Measurements from ENCODE around the gene SNCA. TPM values are rescaled to one million over a fixed set of nuclear protein-coding genes. Genes with fewer than 3 reads are reported as not detected.

The SNCA gene
- total and polyA plus RNA-seq, 2 donors from 2014 or later, result 8.4 to 17.1 TPM

DNA sequence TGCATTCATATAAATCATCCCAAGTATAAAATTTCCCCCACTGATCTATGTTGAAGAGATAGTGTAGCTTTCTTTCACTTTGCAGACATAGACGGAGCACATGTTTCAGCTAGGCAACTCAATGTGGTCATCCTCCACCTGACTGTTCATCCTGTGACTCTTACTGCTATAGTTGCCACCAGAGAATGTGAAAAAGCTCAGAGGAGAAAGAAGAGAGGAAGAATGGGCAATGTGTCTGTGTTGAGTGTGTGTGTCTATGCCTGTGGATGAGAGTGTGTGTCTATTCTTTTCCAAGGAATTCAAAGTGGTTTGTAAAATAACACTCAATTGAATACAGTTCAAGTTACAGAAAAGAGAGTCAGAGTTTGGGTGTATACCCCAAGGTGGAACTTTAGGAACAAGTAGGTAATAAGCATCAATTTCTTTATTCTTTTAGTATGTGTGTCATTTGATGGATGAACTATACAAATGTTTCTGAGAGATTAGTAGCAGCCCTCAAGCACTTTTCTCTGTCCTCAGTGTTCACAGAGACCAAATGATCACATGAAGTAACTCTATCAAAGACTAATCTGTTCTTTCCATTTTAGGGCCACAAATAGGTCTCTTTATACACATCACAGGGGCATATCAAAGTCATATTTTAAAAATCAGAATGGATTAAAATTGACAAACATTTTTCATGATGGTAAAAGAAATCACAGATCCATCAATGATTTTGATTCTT, 2.3 kb downstream of the SNCA start:
- Histone ChIP-seq H3K9ac (ENCODE audit: low read length in 3 of 3) (no peak overlapping the region), H3K27ac (ENCODE audit: low read depth in 2 of 2, low read length in 2 of 2) (no peak overlapping the region), H3K9me3 (ENCODE audit: control insufficient read depth in 2 of 3, insufficient read depth in 1 of 3, low read length in 3 of 3) (no peaks in the 10 kb centered on the region), H3K27me3 (ENCODE audit: control insufficient read depth, insufficient read depth, low read length) (peaks cover 2% of the 10 kb centered on the region), H3K4me1 (ENCODE audit: control insufficient read depth in 2 of 3, insufficient read depth in 2 of 3, low read depth in 1 of 3, low read length in 3 of 3) (no peaks in the 10 kb centered on the region), H3K4me3 (ENCODE audit: low read length in 3 of 3) (no peak overlapping the region), H3K36me3 (ENCODE audit: control insufficient read depth in 2 of 3, insufficient read depth in 3 of 3, low read length in 3 of 3) (no peaks in the 10 kb centered on the region)
- no peak for DNase-seq
- no peak for FAIRE-seq
- TF ChIP-seq, protein P1, sequence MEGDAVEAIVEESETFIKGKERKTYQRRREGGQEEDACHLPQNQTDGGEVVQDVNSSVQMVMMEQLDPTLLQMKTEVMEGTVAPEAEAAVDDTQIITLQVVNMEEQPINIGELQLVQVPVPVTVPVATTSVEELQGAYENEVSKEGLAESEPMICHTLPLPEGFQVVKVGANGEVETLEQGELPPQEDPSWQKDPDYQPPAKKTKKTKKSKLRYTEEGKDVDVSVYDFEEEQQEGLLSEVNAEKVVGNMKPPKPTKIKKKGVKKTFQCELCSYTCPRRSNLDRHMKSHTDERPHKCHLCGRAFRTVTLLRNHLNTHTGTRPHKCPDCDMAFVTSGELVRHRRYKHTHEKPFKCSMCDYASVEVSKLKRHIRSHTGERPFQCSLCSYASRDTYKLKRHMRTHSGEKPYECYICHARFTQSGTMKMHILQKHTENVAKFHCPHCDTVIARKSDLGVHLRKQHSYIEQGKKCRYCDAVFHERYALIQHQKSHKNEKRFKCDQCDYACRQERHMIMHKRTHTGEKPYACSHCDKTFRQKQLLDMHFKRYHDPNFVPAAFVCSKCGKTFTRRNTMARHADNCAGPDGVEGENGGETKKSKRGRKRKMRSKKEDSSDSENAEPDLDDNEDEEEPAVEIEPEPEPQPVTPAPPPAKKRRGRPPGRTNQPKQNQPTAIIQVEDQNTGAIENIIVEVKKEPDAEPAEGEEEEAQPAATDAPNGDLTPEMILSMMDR (IDR thresholded peaks at IDR 0.05; ENCODE audit: borderline replicate concordance, extremely low read depth, insufficient read depth), result no peak
- intact Hi-C loops (cut with DNase I), result no loop called here

GRCh38 chr4:89829470-89830138, 7.4 kb downstream of the SNCA start:
- H3K4me1 ChIP-seq (ENCODE audit: control insufficient read depth in 2 of 3, insufficient read depth in 2 of 3, low read depth in 1 of 3, low read length in 3 of 3), result no peaks in the 10 kb centered on the region
- DNase-seq (peak in 1 of 5 donors; percentile 15), FAIRE-seq (no peak)
- intact Hi-C loops (cut with DNase I), result no loop called here
- no peaks in the 10 kb centered on the region for H3K9me3 ChIP-seq (ENCODE audit: control insufficient read depth in 2 of 3, insufficient read depth in 1 of 3, low read length in 3 of 3)
- no peak overlapping the region for H3K4me3 ChIP-seq (ENCODE audit: low read length in 3 of 3)
- H3K36me3 ChIP-seq (ENCODE audit: control insufficient read depth in 2 of 3, insufficient read depth in 3 of 3, low read length in 3 of 3), result no peaks in the 10 kb centered on the region
- TF ChIP-seq, protein P1 (IDR thresholded peaks at IDR 0.05; ENCODE audit: borderline replicate concordance, extremely low read depth, insufficient read depth), result no peak
- no peaks in the 10 kb centered on the region for H3K27me3 ChIP-seq (ENCODE audit: control insufficient read depth, insufficient read depth, low read length)
- no peak overlapping the region for H3K27ac ChIP-seq (ENCODE audit: low read depth in 2 of 2, low read length in 2 of 2)
- H3K9ac ChIP-seq (ENCODE audit: low read length in 3 of 3), result no peak overlapping the region

DNA sequence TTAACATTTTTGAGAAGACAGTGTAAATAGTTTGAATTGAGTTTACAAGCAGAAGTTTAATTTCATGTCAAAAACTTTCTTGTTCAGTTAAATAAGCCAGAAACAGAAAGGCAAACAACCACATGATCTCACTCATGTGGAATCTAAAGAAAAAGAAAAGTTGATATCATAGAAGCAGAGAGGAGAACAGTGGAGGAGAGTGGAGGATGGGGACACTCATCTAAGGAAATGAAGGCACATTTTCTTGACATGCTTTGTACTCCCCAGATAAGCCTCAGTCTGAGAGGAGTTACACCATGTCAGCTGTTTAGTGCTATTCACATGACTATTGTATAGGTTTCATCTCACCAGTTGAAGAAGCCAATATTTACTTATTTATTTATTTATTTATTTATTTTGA, 13.5 kb downstream of the SNCA start:
- FAIRE-seq (no peak), DNase-seq (no peak)
- H3K9me3 ChIP-seq (ENCODE audit: control insufficient read depth in 2 of 3, insufficient read depth in 1 of 3, low read length in 3 of 3), result no peaks in the 10 kb centered on the region
- no peaks in the 10 kb centered on the region for H3K36me3 ChIP-seq (ENCODE audit: control insufficient read depth in 2 of 3, insufficient read depth in 3 of 3, low read length in 3 of 3)
- H3K9ac ChIP-seq (ENCODE audit: low read length in 3 of 3), result no peak overlapping the region
- no peaks in the 10 kb centered on the region for H3K4me1 ChIP-seq (ENCODE audit: control insufficient read depth in 2 of 3, insufficient read depth in 2 of 3, low read depth in 1 of 3, low read length in 3 of 3)
- no peaks in the 10 kb centered on the region for H3K27me3 ChIP-seq (ENCODE audit: control insufficient read depth, insufficient read depth, low read length)
- H3K4me3 ChIP-seq (ENCODE audit: low read length in 3 of 3), result no peak overlapping the region
- TF ChIP-seq, protein P1 (IDR thresholded peaks at IDR 0.05; ENCODE audit: borderline replicate concordance, extremely low read depth, insufficient read depth), result no peak
- intact Hi-C loops (cut with DNase I), result no loop called here
- H3K27ac ChIP-seq (ENCODE audit: low read depth in 2 of 2, low read length in 2 of 2), result no peak overlapping the region
